DOHH2 (cell line): ENCODE data around the gene ARF6.

Source experiments
- CTCF ChIP-seq: fragments of 200-600 bp; sonication (generic); IDR thresholded peaks from one replicate; pipeline ENCODE4 v1.5.1; 2014; ENCODE audit warnings: antibody characterized with exemption, mild to moderate bottlenecking, low read depth, low read length; ENCODE audit not compliant: poor library complexity, severe bottlenecking
- EZH2phosphoT487 ChIP-seq: fragments of 200-600 bp; sonication (generic); IDR thresholded peaks from 2 replicates; pipeline ENCODE4 v1.6.1; 2017; ENCODE audit warnings: borderline replicate concordance, mild to moderate bottlenecking, antibody characterized with exemption, low read length, moderate library complexity, mixed read lengths

- TF ChIP-seq CTCF = peak; percentile 100
- TF ChIP-seq EZH2phosphoT487 = no peak
These were observed 30.7 kb upstream of the ARF6 start for GRCh38 chr14:49862089-49862673.
